ENCODE results near the gene EPB41L3. TPM values are rescaled to one million over a fixed set of nuclear protein-coding genes. Genes with fewer than 3 reads are reported as not detected.

Gene EPB41L3
- total RNA-seq, 1 experiment from 2014 or later: 16.1 TPM

DNA sequence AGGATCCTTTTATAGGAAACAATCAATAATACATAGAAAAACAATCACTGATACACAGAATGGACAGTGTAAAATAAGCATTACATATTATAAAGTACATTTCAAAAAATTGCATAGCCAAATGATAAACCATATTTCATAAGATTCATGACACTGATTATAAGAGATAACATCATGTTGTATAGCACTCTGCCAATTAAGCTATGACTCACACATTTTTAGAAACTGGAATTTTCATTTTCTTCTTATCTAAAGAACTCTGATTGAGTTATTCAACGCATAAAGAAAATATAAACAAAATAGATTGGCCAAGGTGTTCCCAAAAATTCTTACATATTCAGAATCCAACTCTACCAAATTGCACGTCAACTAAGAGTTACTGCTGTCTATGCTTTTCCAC lies 5.9 kb downstream of the EPB41L3 start:
- no peaks in the 10 kb centered on the region for H3K36me3 Mint-ChIP-seq (ENCODE audit: insufficient read depth in 1 of 3, low read depth in 3 of 3)
- H2BK120ac ChIP-seq (ENCODE audit: low read depth, low read length, poor library complexity, severe bottlenecking): no peak overlapping the region
- no peaks in the 10 kb centered on the region for H3K79me2 ChIP-seq (ENCODE audit: insufficient read depth, low read length)
- H2BK5ac ChIP-seq (ENCODE audit: insufficient read length, low read length): no peak overlapping the region
- H2AFZ ChIP-seq (ENCODE audit: low read length): no peak overlapping the region
- no peak overlapping the region for H3K27ac ChIP-seq (ENCODE audit: insufficient read length, low read depth, low read length)
- peaks cover 27 to 31% of the 10 kb centered on the region in 2 experiments for H3K4me1 Mint-ChIP-seq
- H2AK5ac ChIP-seq (ENCODE audit: insufficient read length, low read length): no peak overlapping the region
- H3K18ac ChIP-seq (ENCODE audit: insufficient read length, low read depth, low read length): no peak overlapping the region
- H3K56ac ChIP-seq (ENCODE audit: insufficient read length, low read depth, low read length): no peak overlapping the region
- no peak overlapping the region for H3K27ac Mint-ChIP-seq
- H4K5ac ChIP-seq (ENCODE audit: insufficient read length, low read depth, low read length): no peak overlapping the region
- no peaks in the 10 kb centered on the region for H4K20me1 ChIP-seq (ENCODE audit: control insufficient read depth, insufficient read depth, insufficient read length)
- H4K91ac ChIP-seq (ENCODE audit: insufficient read length, low read depth, low read length): no peak overlapping the region
- no peak overlapping the region for H2BK20ac ChIP-seq (ENCODE audit: low read depth, low read length, poor library complexity, severe bottlenecking)
- H3K9ac ChIP-seq (ENCODE audit: extremely low read depth, insufficient read length, low read length): no peak overlapping the region
- no peaks in the 10 kb centered on the region for H3K79me1 ChIP-seq (ENCODE audit: insufficient read depth, low read depth, low read length, poor library complexity, severe bottlenecking)
- peaks cover 9% of the 10 kb centered on the region for H3K27me3 Mint-ChIP-seq (ENCODE audit: low read depth)
- H2BK15ac ChIP-seq (ENCODE audit: low read depth, low read length): no peak overlapping the region
- no peak overlapping the region for H3K23ac ChIP-seq (ENCODE audit: insufficient read length, low read depth, low read length)
- H3K9me3 ChIP-seq (ENCODE audit: control insufficient read depth, low read depth, low read length): no peaks in the 10 kb centered on the region
- no peak for DNase-seq
- H3K4me1 ChIP-seq (ENCODE audit: insufficient read depth, low read length): peaks cover 2% of the 10 kb centered on the region; the same call in 1 of the 2 replicates
- TF ChIP-seq, protein P1, sequence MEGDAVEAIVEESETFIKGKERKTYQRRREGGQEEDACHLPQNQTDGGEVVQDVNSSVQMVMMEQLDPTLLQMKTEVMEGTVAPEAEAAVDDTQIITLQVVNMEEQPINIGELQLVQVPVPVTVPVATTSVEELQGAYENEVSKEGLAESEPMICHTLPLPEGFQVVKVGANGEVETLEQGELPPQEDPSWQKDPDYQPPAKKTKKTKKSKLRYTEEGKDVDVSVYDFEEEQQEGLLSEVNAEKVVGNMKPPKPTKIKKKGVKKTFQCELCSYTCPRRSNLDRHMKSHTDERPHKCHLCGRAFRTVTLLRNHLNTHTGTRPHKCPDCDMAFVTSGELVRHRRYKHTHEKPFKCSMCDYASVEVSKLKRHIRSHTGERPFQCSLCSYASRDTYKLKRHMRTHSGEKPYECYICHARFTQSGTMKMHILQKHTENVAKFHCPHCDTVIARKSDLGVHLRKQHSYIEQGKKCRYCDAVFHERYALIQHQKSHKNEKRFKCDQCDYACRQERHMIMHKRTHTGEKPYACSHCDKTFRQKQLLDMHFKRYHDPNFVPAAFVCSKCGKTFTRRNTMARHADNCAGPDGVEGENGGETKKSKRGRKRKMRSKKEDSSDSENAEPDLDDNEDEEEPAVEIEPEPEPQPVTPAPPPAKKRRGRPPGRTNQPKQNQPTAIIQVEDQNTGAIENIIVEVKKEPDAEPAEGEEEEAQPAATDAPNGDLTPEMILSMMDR (conservative IDR thresholded peaks at IDR 0.05): no peak
- H3K4me2 ChIP-seq (ENCODE audit: insufficient read depth, insufficient read length, low read length): no peak overlapping the region
- no CpG with 5 or more reads among the region's 2 CpGs for WGBS (ENCODE audit: extremely low coverage, insufficient read length, low lambda C conversion rate)
- H2BK12ac ChIP-seq (ENCODE audit: insufficient read length, low read depth, low read length): no peak overlapping the region
- no peak overlapping the region for H3T11ph ChIP-seq (ENCODE audit: low read length)
- H3K14ac ChIP-seq (ENCODE audit: insufficient read depth, low read length): no peak overlapping the region
- no peak overlapping the region for H4K8ac ChIP-seq (replicated peaks; ENCODE audit: insufficient read length, low read depth, low read length)
- no peak overlapping the region for H3K4me3 Mint-ChIP-seq
- no peaks in the 10 kb centered on the region for H3K27me3 ChIP-seq (ENCODE audit: insufficient read depth, low read length)
- 0 out of 5 replicates have a peak, but pooled peaks cover 0 to 3% of the 10 kb centered on the region in 2 experiments for H3K9me3 Mint-ChIP-seq
- peaks cover 6% of the 10 kb centered on the region for H3K23me2 ChIP-seq (ENCODE audit: insufficient read length, low read depth, low read length, poor library complexity, severe bottlenecking)
- H3K4ac ChIP-seq (ENCODE audit: low read depth, low read length): no peak overlapping the region

Data from H9 (cell line).